Colonic mucosa (tissue), 4 donors: ENCODE data around the gene IDI1. TPM values are rescaled to one million over a fixed set of nuclear protein-coding genes. Genes with fewer than 3 reads are reported as not detected.

ENCODE experiments used
- DNase-seq: peaks from one replicate; pipeline ENCODE4 v3.0.0-alpha.2; 2020
- H3K27ac ChIP-seq: fragments of 200-600 bp; one replicate; pipeline ENCODE4 v1.8.0; 2021
- H3K27me3 ChIP-seq: fragments of 200-600 bp; one replicate; pipeline ENCODE4 v1.8.0; 2021
- H3K36me3 ChIP-seq: fragments of 200-600 bp; one replicate; pipeline ENCODE4 v1.8.0; 2021
- H3K4me1 ChIP-seq: fragments of 200-600 bp; one replicate; pipeline ENCODE4 v1.8.0; 2021; ENCODE audit warnings: mild to moderate bottlenecking
- H3K4me3 ChIP-seq: fragments of 200-600 bp; one replicate; pipeline ENCODE4 v1.8.0; 2021
- H3K9ac ChIP-seq, 2 donors: one replicate each; pipeline ENCODE4 v1.7.0; 2013; ENCODE audit warnings: control low read depth in 2 of 2, low read depth in 2 of 2, low read length in 2 of 2
- H3K9me3 ChIP-seq: fragments of 200-600 bp; one replicate; pipeline ENCODE4 v1.8.0; 2021
- intact Hi-C: fragments of 100-400 bp; cut with DNase I; formaldehyde crosslinking; loops from one replicate; pipeline ENCODE4 v1.14.1; 2022
- total RNA-seq, 2 donors: library from RNA; stranded (reverse); fragmentation: NEBNext Ultra II Directional in 1 of 2; extraction: Animal tissue kit (Norgen Biotek cat#: 25700) in 1 of 2; gene quantifications; one replicate each; pipeline ENCODE4 v1.2.1, GENCODE V29; 2021
- TF ChIP-seq, protein P1 (sequence below): fragments of 200-600 bp; IDR thresholded peaks from one replicate; pipeline ENCODE4 v1.8.0; 2022; ENCODE audit warnings: antibody characterized with exemption, mild to moderate bottlenecking
- donor health status: healthy.
- donor health status: DM: no; HTN: no; CAD: no.
- donor health status: DM: no; HTN: no; CAD: no.

IDI1 gene
- total RNA-seq, 2 donors from 2014 or later = 41.3 to 142 TPM

- intact Hi-C loops = no loop called here
- H3K36me3 ChIP-seq = peaks cover 5% of the 10 kb centered on the region
- no peak overlapping the region for H3K9ac ChIP-seq
- no peak overlapping the region for H3K4me3 ChIP-seq
- H3K27ac ChIP-seq = no peak overlapping the region
- H3K27me3 ChIP-seq = no peaks in the 10 kb centered on the region
- no peak for DNase-seq
- H3K9me3 ChIP-seq = no peaks in the 10 kb centered on the region
- no peaks in the 10 kb centered on the region for H3K4me1 ChIP-seq
- TF ChIP-seq, protein P1, sequence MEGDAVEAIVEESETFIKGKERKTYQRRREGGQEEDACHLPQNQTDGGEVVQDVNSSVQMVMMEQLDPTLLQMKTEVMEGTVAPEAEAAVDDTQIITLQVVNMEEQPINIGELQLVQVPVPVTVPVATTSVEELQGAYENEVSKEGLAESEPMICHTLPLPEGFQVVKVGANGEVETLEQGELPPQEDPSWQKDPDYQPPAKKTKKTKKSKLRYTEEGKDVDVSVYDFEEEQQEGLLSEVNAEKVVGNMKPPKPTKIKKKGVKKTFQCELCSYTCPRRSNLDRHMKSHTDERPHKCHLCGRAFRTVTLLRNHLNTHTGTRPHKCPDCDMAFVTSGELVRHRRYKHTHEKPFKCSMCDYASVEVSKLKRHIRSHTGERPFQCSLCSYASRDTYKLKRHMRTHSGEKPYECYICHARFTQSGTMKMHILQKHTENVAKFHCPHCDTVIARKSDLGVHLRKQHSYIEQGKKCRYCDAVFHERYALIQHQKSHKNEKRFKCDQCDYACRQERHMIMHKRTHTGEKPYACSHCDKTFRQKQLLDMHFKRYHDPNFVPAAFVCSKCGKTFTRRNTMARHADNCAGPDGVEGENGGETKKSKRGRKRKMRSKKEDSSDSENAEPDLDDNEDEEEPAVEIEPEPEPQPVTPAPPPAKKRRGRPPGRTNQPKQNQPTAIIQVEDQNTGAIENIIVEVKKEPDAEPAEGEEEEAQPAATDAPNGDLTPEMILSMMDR = no peak
Observed at GRCh38 chr10:1022413-1022812, 26.5 kb downstream of the IDI1 start.

GRCh38 chr10:1020958-1021357, 28.0 kb downstream of the IDI1 start:
- Histone ChIP-seq H3K27ac (no peak overlapping the region), H3K36me3 (peaks cover 11% of the 10 kb centered on the region), H3K9ac (no peak overlapping the region), H3K9me3 (no peaks in the 10 kb centered on the region), H3K4me3 (no peak overlapping the region), H3K4me1 (no peaks in the 10 kb centered on the region), H3K27me3 (no peaks in the 10 kb centered on the region)
- no peak for DNase-seq
- intact Hi-C loops = no loop called here
- TF ChIP-seq, protein P1 = no peak

GRCh38 chr10:1020460-1020859, 28.5 kb downstream of the IDI1 start:
- DNase-seq = no peak
- intact Hi-C loops = no loop called here
- no peak overlapping the region for H3K4me3 ChIP-seq

DNA sequence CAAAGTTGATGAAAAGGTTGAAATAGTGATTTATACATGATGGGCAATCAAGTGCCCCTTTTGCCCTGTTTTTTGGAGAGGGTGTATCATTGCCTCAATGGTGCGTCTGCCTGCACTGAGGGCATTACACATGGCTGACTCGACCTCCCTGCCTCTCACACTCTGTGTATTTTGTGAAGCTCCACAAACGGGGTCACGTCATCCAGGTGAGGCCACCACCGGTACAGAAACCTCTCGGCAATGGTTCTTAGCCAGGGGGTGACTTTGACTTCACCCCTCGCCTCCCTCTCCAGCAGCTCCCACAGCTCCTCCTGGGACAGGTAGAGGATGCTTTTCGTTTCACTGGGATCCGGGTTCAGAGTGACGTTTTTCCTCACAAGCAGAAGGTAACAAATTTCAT, 29.6 kb downstream of the IDI1 start:
- peaks cover 12% of the 10 kb centered on the region for H3K36me3 ChIP-seq
- intact Hi-C loops = no loop called here
- no peaks in the 10 kb centered on the region for H3K9me3 ChIP-seq
- H3K27me3 ChIP-seq = no peaks in the 10 kb centered on the region
- H3K9ac ChIP-seq = no peak overlapping the region
- TF ChIP-seq, protein P1 = no peak
- no peaks in the 10 kb centered on the region for H3K4me1 ChIP-seq
- no peak overlapping the region for H3K27ac ChIP-seq
- H3K4me3 ChIP-seq = no peak overlapping the region
- no peak for DNase-seq

More at GRCh38 chr10:1020460-1020859, 28.5 kb downstream of the IDI1 start:
- no peaks in the 10 kb centered on the region for H3K27me3 ChIP-seq
- TF ChIP-seq, protein P1 = no peak
- peaks cover 12% of the 10 kb centered on the region for H3K36me3 ChIP-seq
- no peak overlapping the region for H3K27ac ChIP-seq
- H3K9me3 ChIP-seq = no peaks in the 10 kb centered on the region
- no peaks in the 10 kb centered on the region for H3K4me1 ChIP-seq
- no peak overlapping the region for H3K9ac ChIP-seq

GRCh38 chr10:1015688-1016087, 33.2 kb downstream of the IDI1 start:
- intact Hi-C loops = no loop called here
- H3K27me3 ChIP-seq = no peaks in the 10 kb centered on the region

More at GRCh38 chr10:1015688-1016087, 33.2 kb downstream of the IDI1 start:
- no peak overlapping the region for H3K4me3 ChIP-seq
- H3K4me1 ChIP-seq = no peaks in the 10 kb centered on the region
- H3K9me3 ChIP-seq = no peaks in the 10 kb centered on the region
- H3K36me3 ChIP-seq = peaks cover 21% of the 10 kb centered on the region
- H3K27ac ChIP-seq = no peak overlapping the region
- no peak for DNase-seq
- TF ChIP-seq, protein P1 = no peak
- no peak overlapping the region for H3K9ac ChIP-seq
